GM21515 (cell line): ENCODE results near the gene TRIM65.

ENCODE experiments used
- ATAC-seq: cut with Tn5 transposase; IDR thresholded peaks from one replicate; pipeline ENCODE4 v1.9.1; 2021; ENCODE audit not compliant: unreplicated experiment

The TRIM65 gene

GRCh38 chr17:75896415-75897159, at the start of gene TRIM65:
Gene TRIM65 (minus strand): TSS chr17:75896951. CDS start chr17:75896937, 14 bp downstream.
- ATAC-seq = peak; percentile 49

GRCh38 chr17:75945211-75945610, 48.5 kb upstream of the TRIM65 start:
- ATAC-seq = no peak

GRCh38 chr17:75943491-75943890, 46.7 kb upstream of the TRIM65 start:
- no peak for ATAC-seq

GRCh38 chr17:75942473-75942872, 45.7 kb upstream of the TRIM65 start:
- no peak for ATAC-seq

GRCh38 chr17:75941442-75941819, 44.7 kb upstream of the TRIM65 start:
- ATAC-seq = no peak

GRCh38 chr17:75940727-75941441, 44.1 kb upstream of the TRIM65 start, which contains the start of gene FBF1:
Gene FBF1 (minus strand): TSS chr17:75941042. CDS start chr17:75938149, 2,893 bp downstream.
- ATAC-seq = peak; percentile 91

- no peak for ATAC-seq
Observed at GRCh38 chr17:75937652-75938051, 40.9 kb upstream of the TRIM65 start.

GRCh38 chr17:75933808-75934207, 37.1 kb upstream of the TRIM65 start:
- ATAC-seq = no peak

GRCh38 chr17:75932852-75933251, 36.1 kb upstream of the TRIM65 start:
- no peak for ATAC-seq

GRCh38 chr17:75931062-75931461, 34.3 kb upstream of the TRIM65 start:
- ATAC-seq = no peak

GRCh38 chr17:75927286-75927922, 30.7 kb upstream of the TRIM65 start:
- no peak for ATAC-seq

- no peak for ATAC-seq
Observed at GRCh38 chr17:75926456-75926855, 29.7 kb upstream of the TRIM65 start.

GRCh38 chr17:75925912-75926311, 29.2 kb upstream of the TRIM65 start:
- ATAC-seq = no peak

- ATAC-seq = no peak
Observed at GRCh38 chr17:75925103-75925502, 28.4 kb upstream of the TRIM65 start.

- ATAC-seq = no peak
Observed at GRCh38 chr17:75922963-75923874, 26.5 kb upstream of the TRIM65 start.

- ATAC-seq = no peak
Observed at GRCh38 chr17:75922173-75922961, 25.6 kb upstream of the TRIM65 start.

- no peak for ATAC-seq
Observed at GRCh38 chr17:75921596-75921995, 24.8 kb upstream of the TRIM65 start.

GRCh38 chr17:75920045-75920560, 23.4 kb upstream of the TRIM65 start:
- ATAC-seq = no peak

- no peak for ATAC-seq
Observed at GRCh38 chr17:75919611-75920010, 22.9 kb upstream of the TRIM65 start.

GRCh38 chr17:75917917-75918445, 21.2 kb upstream of the TRIM65 start:
- ATAC-seq = no peak
